ENCODE measurements around the gene MCM7. TPM values are rescaled to one million over a fixed set of nuclear protein-coding genes. Genes with fewer than 3 reads are reported as not detected.

The MCM7 gene
- total RNA-seq, 2 experiments from 2014 or later, result 54.5 to 56.0 TPM

GRCh38 chr7:100126239-100126930 lies 25.2 kb upstream of the MCM7 start:
- Mint-ChIP-seq H3K27ac (peak overlapping the region; percentile 100), H3K9me3 (no peaks in the 10 kb centered on the region), H3K36me3 (ENCODE audit: low read depth) (peaks cover 28% of the 10 kb centered on the region), H3K4me1 (ENCODE audit: low read depth) (peaks cover 31% of the 10 kb centered on the region), H3K27me3 (no peaks in the 10 kb centered on the region), H3K4me3 (peak overlapping the region; percentile 100)
- H3K27me3 ChIP-seq (ENCODE audit: control insufficient read depth in 1 of 2, insufficient read depth in 2 of 2, low read length in 2 of 2), result no peaks in the 10 kb centered on the region
- H3K9me3 ChIP-seq (ENCODE audit: control insufficient read depth in 1 of 2, insufficient read depth in 1 of 2, low read length in 2 of 2), result no peaks in the 10 kb centered on the region
- peak overlapping the region; percentile 96 to 99 for H3K27ac ChIP-seq (ENCODE audit: low read depth in 1 of 2, low read length in 2 of 2)
- peak overlapping the region; percentile 96 for H3K4me3 ChIP-seq (ENCODE audit: low read length)
- intact Hi-C loops (cut with DNase I, micrococcal nuclease), result loop anchor here (2.0 kb wide), 2 partner anchors 26 to 46 kb away; partner anchors contain the start of genes AP4M1 (in 2 of the 2), MCM7 (in 2 of the 2) and ZNF3 (in 1 of the 2)
- DNase-seq, result peak in 1 of 14 experiments; percentile 38
- no peak for ATAC-seq (ENCODE audit: poor library complexity)
- ChIA-PET POLR2A (interaction anchor here (0.6 to 3.3 kb wide), 24 partner anchors 12 to 548 kb away, joined by 3 to 58 read pairs (median 4); partner anchors contain the start of genes AP4M1, COPS6, LAMTOR4 and MCM7), CTCF (interaction anchor here (1.1 to 1.3 kb wide), 2 partner anchors 25 to 51 kb away, joined by 3 to 5 read pairs; partner anchors contain the start of genes AP4M1, GPC2, MCM7 and STAG3)
- TF ChIP-seq CTCF (IDR thresholded peaks at IDR 0.05), result no peak
- H3K36me3 ChIP-seq (ENCODE audit: insufficient read depth, low read length), result peaks cover 22% of the 10 kb centered on the region
- peaks cover 40% of the 10 kb centered on the region for H3K4me1 ChIP-seq (ENCODE audit: insufficient read depth, low read length)

- DNase-seq (no peak), ATAC-seq (ENCODE audit: poor library complexity) (no peak)
- peaks cover 22% of the 10 kb centered on the region for H3K36me3 ChIP-seq (ENCODE audit: insufficient read depth, low read length)
- H3K27ac ChIP-seq (ENCODE audit: low read depth in 1 of 2, low read length in 2 of 2), result no peak overlapping the region
- intact Hi-C loops (cut with DNase I, micrococcal nuclease), result no loop called here
- Mint-ChIP-seq H3K9me3 (no peaks in the 10 kb centered on the region), H3K4me1 (ENCODE audit: low read depth) (peaks cover 41% of the 10 kb centered on the region), H3K27me3 (no peaks in the 10 kb centered on the region), H3K36me3 (ENCODE audit: low read depth) (peaks cover 38% of the 10 kb centered on the region), H3K4me3 (peak overlapping the region; percentile 100), H3K27ac (peak overlapping the region; percentile 100)
- peaks cover 49% of the 10 kb centered on the region for H3K4me1 ChIP-seq (ENCODE audit: insufficient read depth, low read length)
- ChIA-PET CTCF (no interaction called here), POLR2A (interaction anchor here (0.8 to 3.3 kb wide), 3 partner anchors 23 to 567 kb away, joined by 4 to 58 read pairs (median 8); partner anchors contain the start of genes AP4M1, LAMTOR4 and MCM7)
- H3K27me3 ChIP-seq (ENCODE audit: control insufficient read depth in 1 of 2, insufficient read depth in 2 of 2, low read length in 2 of 2), result no peaks in the 10 kb centered on the region
- no peaks in the 10 kb centered on the region for H3K9me3 ChIP-seq (ENCODE audit: control insufficient read depth in 1 of 2, insufficient read depth in 1 of 2, low read length in 2 of 2)
- no peak overlapping the region for H3K4me3 ChIP-seq (ENCODE audit: low read length)
- no peak for TF ChIP-seq CTCF (IDR thresholded peaks at IDR 0.05)
Measured at GRCh38 chr7:100124301-100125230, 23.4 kb upstream of the MCM7 start.

GRCh38 chr7:100122568-100122967 lies 21.4 kb upstream of the MCM7 start:
- peak overlapping the region; percentile 58 for H3K27ac Mint-ChIP-seq
- no peak for TF ChIP-seq CTCF (IDR thresholded peaks at IDR 0.05)
- ChIA-PET POLR2A (interaction anchor here (0.8 to 2.0 kb wide), 3 partner anchors 8 to 22 kb away, joined by 3 to 7 read pairs (median 4); partner anchors contain the start of gene AP4M1), CTCF (no interaction called here)
- H3K4me3 Mint-ChIP-seq, result peak overlapping the region; percentile 46
- Histone ChIP-seq H3K4me1 (ENCODE audit: insufficient read depth, low read length) (peaks cover 52% of the 10 kb centered on the region), H3K9me3 (ENCODE audit: control insufficient read depth in 1 of 2, insufficient read depth in 1 of 2, low read length in 2 of 2) (no peaks in the 10 kb centered on the region), H3K4me3 (ENCODE audit: low read length) (no peak overlapping the region), H3K27ac (ENCODE audit: low read depth in 1 of 2, low read length in 2 of 2) (no peak overlapping the region), H3K27me3 (ENCODE audit: control insufficient read depth in 1 of 2, insufficient read depth in 2 of 2, low read length in 2 of 2) (no peaks in the 10 kb centered on the region), H3K36me3 (ENCODE audit: insufficient read depth, low read length) (peaks cover 22% of the 10 kb centered on the region)
- no peaks in the 10 kb centered on the region for H3K27me3 Mint-ChIP-seq
- H3K4me1 Mint-ChIP-seq (ENCODE audit: low read depth), result peaks cover 47% of the 10 kb centered on the region
- intact Hi-C loops (cut with DNase I, micrococcal nuclease), result no loop called here
- ATAC-seq (ENCODE audit: poor library complexity), result no peak
- H3K36me3 Mint-ChIP-seq (ENCODE audit: low read depth), result peaks cover 49% of the 10 kb centered on the region
- H3K9me3 Mint-ChIP-seq, result no peaks in the 10 kb centered on the region
- no peak for DNase-seq

Measured in CD4-positive, alpha-beta T cell (primary cell).